H1 (cell line): ENCODE results near the gene DENND2C. TPM values are rescaled to one million over a fixed set of nuclear protein-coding genes. Genes with fewer than 3 reads are reported as not detected.

Experiments
- CTCF ChIA-PET: fragments of 300-600 bp; sonication (Branson Sonifier 250); formaldehyde crosslinking; loops from one replicate; lab custom pipeline; 2021; ENCODE audit not compliant: partially characterized antibody; lab: Charles Lee
- POLR2A ChIA-PET: fragments of 300-600 bp; sonication (Branson Sonifier 250); formaldehyde crosslinking; loops from one replicate; lab custom pipeline; 2021; ENCODE audit warnings: inconsistent platforms; ENCODE audit not compliant: partially characterized antibody; lab: Charles Lee
- DNase-seq, 2 experiments: peaks; one replicate each; pipeline versions ENCODE4 v3.0.0 to v3.0.0-alpha.2; 2010 to 2022; ENCODE audit warnings: low spot score in 2 of 2, low read depth in 1 of 2, mixed read lengths in 1 of 2
- FAIRE-seq: peaks from 2 replicates; lab custom pipeline; 2011; peaks lifted over from hg19 to GRCh38; lab: Jason Lieb, UNC
- H2AFZ ChIP-seq: 2 replicates; pipeline ENCODE4 v1.8.1; 2012; ENCODE audit warnings: low read length, inconsistent platforms
- H2AK5ac ChIP-seq: 2 replicates; pipeline ENCODE4 v1.6.1; 2013; ENCODE audit warnings: low read depth, low read length
- H2BK120ac ChIP-seq: replicated peaks from 2 replicates; pipeline ENCODE3; 2013; ENCODE audit warnings: low read depth, low read length, inconsistent platforms
- H2BK12ac ChIP-seq: 2 replicates; pipeline ENCODE4 v1.6.1; 2013; ENCODE audit warnings: low read depth, low read length
- H2BK15ac ChIP-seq: 2 replicates; pipeline ENCODE4 v1.6.1; 2013; ENCODE audit warnings: low read length
- H2BK20ac ChIP-seq: 2 replicates; pipeline ENCODE4 v1.6.1; 2013; ENCODE audit warnings: low read length
- H2BK5ac ChIP-seq: 2 replicates; pipeline ENCODE4 v1.6.1; 2013; ENCODE audit warnings: low read depth, low read length
- H3K14ac ChIP-seq: 2 replicates; pipeline ENCODE4 v1.6.1; 2013; ENCODE audit warnings: inconsistent platforms; ENCODE audit not compliant: insufficient read length
- H3K18ac ChIP-seq: 2 replicates; pipeline ENCODE4 v1.6.1; 2013; ENCODE audit warnings: low read length; ENCODE audit errors: extremely low read depth
- H3K23ac ChIP-seq: 2 replicates; pipeline ENCODE4 v1.6.1; 2013; ENCODE audit warnings: inconsistent platforms; ENCODE audit not compliant: insufficient read length
- H3K23me2 ChIP-seq: 2 replicates; pipeline ENCODE4 v1.6.1; 2013; ENCODE audit warnings: low read depth, low read length
- H3K27ac ChIP-seq: 2 replicates; pipeline ENCODE4 v1.6.1; 2011; ENCODE audit warnings: low read depth, low read length, inconsistent platforms
- H3K27me3 ChIP-seq, 4 experiments: replicated peaks in 1 of 4; 1 replicate in 1 of 4; 2 replicates in 3 of 4; pipeline versions ENCODE4 v1.6.1 to v1.8.1; 2011 to 2013; ENCODE audit warnings: low read length in 3 of 4, mild to moderate bottlenecking in 3 of 4, inconsistent platforms in 2 of 4, mixed read lengths in 2 of 4, moderate library complexity in 1 of 4; ENCODE audit not compliant: control insufficient read depth in 3 of 4, insufficient read depth in 3 of 4; ENCODE audit errors: extremely low read depth in 1 of 4
- H3K36me3 ChIP-seq, 4 experiments: 2 replicates each; pipeline versions ENCODE4 v1.6.1 to v1.8.1; 2011 to 2013; ENCODE audit warnings: mild to moderate bottlenecking in 4 of 4, low read length in 3 of 4, moderate library complexity in 2 of 4, control low read depth in 1 of 4, inconsistent platforms in 1 of 4; ENCODE audit not compliant: insufficient read depth in 4 of 4, control insufficient read depth in 2 of 4
- H3K4ac ChIP-seq: replicated peaks from 2 replicates; pipeline ENCODE3; 2013; ENCODE audit warnings: low read length, low read depth, mixed read lengths, inconsistent platforms; ENCODE audit not compliant: insufficient read length
- H3K4me1 ChIP-seq, 4 experiments: replicated peaks in 1 of 4; 1 replicate in 1 of 4; 2 replicates in 3 of 4; pipeline versions ENCODE4 v1.6.1 to v1.8.1; 2011 to 2013; ENCODE audit warnings: low read length in 3 of 4, inconsistent platforms in 2 of 4, mixed read lengths in 1 of 4; ENCODE audit not compliant: insufficient read depth in 4 of 4, control insufficient read depth in 3 of 4
- H3K4me2 ChIP-seq, 2 experiments: 2 replicates each; pipeline versions ENCODE4 v1.6.1 to v1.8.1; 2011 to 2013; ENCODE audit warnings: low read depth in 2 of 2, low read length in 2 of 2, control low read depth in 1 of 2, inconsistent platforms in 1 of 2, mild to moderate bottlenecking in 1 of 2; ENCODE audit not compliant: insufficient read depth in 1 of 2
- H3K4me3 ChIP-seq, 4 experiments: fragments of 200-600, 300-600 bp in 1 of 4; sonication (generic), shearing (Covaris generic), sonication (Bioruptor Twin) in 1 of 4; 2 replicates each; pipeline versions ENCODE4 v1.5.1 to v1.8.1; 2011 to 2016; ENCODE audit warnings: low read length in 4 of 4, low read depth in 3 of 4, control low read depth in 2 of 4, inconsistent platforms in 2 of 4, mild to moderate bottlenecking in 2 of 4, mixed read lengths in 1 of 4, moderate library complexity in 1 of 4; ENCODE audit not compliant: insufficient read depth in 2 of 4; ENCODE audit errors: extremely low read depth in 1 of 4
- H3K56ac ChIP-seq: replicated peaks from 2 replicates; pipeline ENCODE3; 2013; ENCODE audit warnings: low read depth, mild to moderate bottlenecking, mixed read lengths, low read length, inconsistent platforms; ENCODE audit not compliant: insufficient read length
- H3K79me1 ChIP-seq: 2 replicates; pipeline ENCODE4 v1.6.1; 2013; ENCODE audit warnings: low read depth, low read length, control low read depth
- H3K79me2 ChIP-seq, 2 experiments: 2 replicates each; pipeline versions ENCODE4 v1.6.1 to v1.8.1; 2012 to 2013; ENCODE audit warnings: low read length in 2 of 2, mild to moderate bottlenecking in 2 of 2, inconsistent platforms in 1 of 2; ENCODE audit not compliant: insufficient read depth in 2 of 2, control insufficient read depth in 1 of 2
- H3K9ac ChIP-seq, 4 experiments: replicated peaks in 1 of 4; 1 replicate in 1 of 4; 2 replicates in 3 of 4; pipeline versions ENCODE4 v1.6.1 to v1.8.1; 2011 to 2013; ENCODE audit warnings: low read depth in 3 of 4, low read length in 3 of 4, control low read depth in 2 of 4, mild to moderate bottlenecking in 2 of 4, moderate library complexity in 2 of 4, inconsistent platforms in 1 of 4; ENCODE audit errors: extremely low read depth in 1 of 4
- H3K9me3 ChIP-seq, 2 experiments: 2 replicates each; pipeline versions ENCODE4 v1.6.1 to v1.8.1; 2012 to 2013; ENCODE audit warnings: mild to moderate bottlenecking in 2 of 2, moderate library complexity in 2 of 2, control low read depth in 1 of 2, inconsistent platforms in 1 of 2, low read depth in 1 of 2, low read length in 1 of 2, mixed read lengths in 1 of 2; ENCODE audit not compliant: insufficient read depth in 2 of 2
- H4K20me1 ChIP-seq, 2 experiments: replicated peaks in 1 of 2; 2 replicates each; pipeline versions ENCODE3 to v1.8.1; 2011 to 2013; ENCODE audit warnings: inconsistent platforms in 2 of 2, low read length in 2 of 2, mild to moderate bottlenecking in 1 of 2; ENCODE audit not compliant: insufficient read depth in 2 of 2, control insufficient read depth in 1 of 2
- H4K5ac ChIP-seq: 2 replicates; pipeline ENCODE4 v1.6.1; 2013; ENCODE audit warnings: low read length, low read depth, mixed read lengths, inconsistent platforms; ENCODE audit not compliant: insufficient read length
- H4K8ac ChIP-seq: 2 replicates; pipeline ENCODE4 v1.8.0; 2013; ENCODE audit warnings: mild to moderate bottlenecking, moderate library complexity, low read length, inconsistent platforms; ENCODE audit not compliant: insufficient read depth; ENCODE audit errors: extremely low read depth
- H4K91ac ChIP-seq: replicated peaks from 2 replicates; pipeline ENCODE3; 2013; ENCODE audit warnings: low read length, mixed read lengths, inconsistent platforms; ENCODE audit not compliant: insufficient read length
- ASH2L ChIP-seq: fragments of 200-600, 300-600 bp; sonication (generic); IDR thresholded peaks from one replicate; pipeline ENCODE4 v1.7.1; 2017; ENCODE audit warnings: low read length
- CHD2 ChIP-seq: IDR thresholded peaks from 2 replicates; pipeline ENCODE4 v1.6.1; 2012; ENCODE audit warnings: low read length, improper control_type of control experiment
- GABPA ChIP-seq: IDR thresholded peaks from 2 replicates; pipeline ENCODE4 v1.6.1; 2011; ENCODE audit warnings: mild to moderate bottlenecking, low read length, moderate library complexity, borderline replicate concordance; ENCODE audit not compliant: insufficient read depth
- JUN ChIP-seq: IDR thresholded peaks from 2 replicates; pipeline ENCODE4 v1.6.1; 2011; ENCODE audit warnings: low read depth, mild to moderate bottlenecking, improper control_type of control experiment, low read length
- KDM5A ChIP-seq: fragments of 200-600 bp; IDR thresholded peaks from 2 replicates; pipeline ENCODE4 v1.7.1; 2012; ENCODE audit warnings: mild to moderate bottlenecking, low read length, inconsistent platforms, mixed read lengths
- NANOG ChIP-seq: IDR thresholded peaks from 2 replicates; pipeline ENCODE4 v1.6.1; 2011; ENCODE audit warnings: low read length, low read depth, mild to moderate bottlenecking, inconsistent platforms; ENCODE audit not compliant: insufficient read depth, poor library complexity, severe bottlenecking
- NRF1 ChIP-seq: IDR thresholded peaks from 2 replicates; pipeline ENCODE4 v1.6.1; 2011; ENCODE audit warnings: mild to moderate bottlenecking, low read depth, low read length, improper control_type of control experiment
- RBBP5 ChIP-seq: IDR thresholded peaks from 2 replicates; pipeline ENCODE4 v1.7.1; 2012; ENCODE audit warnings: low read depth, mild to moderate bottlenecking, inconsistent platforms, low read length, moderate library complexity, borderline replicate concordance
- RFX5 ChIP-seq: IDR thresholded peaks from 2 replicates; pipeline ENCODE4 v1.6.1; 2011; ENCODE audit warnings: low read depth, low read length, improper control_type of control experiment, borderline replicate concordance
- SIN3A ChIP-seq, 2 experiments: IDR thresholded peaks in 1 of 2; conservative IDR thresholded peaks in 1 of 2; 2 replicates each; pipeline ENCODE4 v1.6.1; 2011 to 2012; ENCODE audit warnings: low read length in 2 of 2, improper control_type of control experiment in 1 of 2, low read depth in 1 of 2, mild to moderate bottlenecking in 1 of 2
- SIX5 ChIP-seq: IDR thresholded peaks from 2 replicates; pipeline ENCODE4 v1.6.1; 2011; ENCODE audit warnings: mild to moderate bottlenecking, low read depth, low read length
- SP4 ChIP-seq: IDR thresholded peaks from 2 replicates; pipeline ENCODE4 v1.6.1; 2012; ENCODE audit warnings: low read length, inconsistent platforms
- TCF12 ChIP-seq: IDR thresholded peaks from 2 replicates; pipeline ENCODE4 v1.6.1; 2011; ENCODE audit warnings: low read depth, mild to moderate bottlenecking, low read length
- USF2 ChIP-seq: IDR thresholded peaks from 2 replicates; pipeline ENCODE4 v1.6.1; 2011; ENCODE audit warnings: low read length, improper control_type of control experiment
- WGBS, 2 experiments: shearing (Covaris generic) in 1 of 2; methylation state at CpG; one replicate each; pipeline versions ENCODE4 v1.1.6 to v1.1.7; 2013 to 2015; ENCODE audit warnings: low lambda C conversion rate in 2 of 2, mixed read lengths in 2 of 2, inconsistent platforms in 1 of 2, low coverage in 1 of 2, missing lambda C conversion rate in 1 of 2; ENCODE audit not compliant: insufficient replicate concordance in 2 of 2, insufficient coverage in 1 of 2, insufficient read length in 1 of 2; ENCODE audit errors: extremely low coverage in 1 of 2, missing lambda C conversion rate in 1 of 2; 5-methylcytosine and 5-hydroxymethylcytosine counted together
- polyA plus RNA-seq, 7 experiments: library from polyadenylated mRNA; depleted of rRNA in 3 of 7; stranded (reverse) in 5 of 7; unstranded in 2 of 7; fragments of >200 nt in 5 of 7; fragments of 200-250 nt in 2 of 7; gene quantifications; 1 replicate in 5 of 7; 2 replicates in 1 of 7; 4 replicates in 1 of 7; pipeline versions ENCODE4 v1.2.1 to v1.2.3, GENCODE V29; 2011 to 2013; ENCODE audit warnings: missing spikeins in 2 of 7, mixed read lengths in 2 of 7
- total RNA-seq: library from RNA; stranded (reverse); fragmentation: NEBNext Ultra II Directional; extraction: Animal tissue kit (Norgen Biotek cat#: 25700); gene quantifications from 2 replicates; pipeline ENCODE4 v1.2.1, GENCODE V29; 2021

The DENND2C gene
- total and polyA plus RNA-seq, 2 of the 8 experiments (the other 6 are each of a cell fraction or from before 2014, with no cell fraction given), result 1.8 to 5.5 TPM

GRCh38 chr1:114651893-114652292 lies 18.0 kb downstream of the DENND2C start:
- Histone ChIP-seq H2BK120ac (no peak overlapping the region), H3K4ac (no peak overlapping the region), H3K36me3 (no peaks in the 10 kb centered on the region), H2AFZ (no peak overlapping the region), H3K56ac (no peak overlapping the region), H3K23me2 (no peaks in the 10 kb centered on the region), H3K18ac (no peak overlapping the region), H3K9ac (no peak overlapping the region; a peak in 1 of 7 replicates), H4K20me1 (no peaks in the 10 kb centered on the region), H3K14ac (no peak overlapping the region), H3K79me1 (no peaks in the 10 kb centered on the region), H3K4me2 (no peak overlapping the region), H4K8ac (no peak overlapping the region), H4K91ac (no peak overlapping the region), H3K4me1 (no peaks in the 10 kb centered on the region), H3K4me3 (no peak overlapping the region), H4K5ac (no peak overlapping the region), H3K23ac (no peak overlapping the region), H2BK20ac (no peak overlapping the region), H3K9me3 (no peaks in the 10 kb centered on the region), H2AK5ac (no peak overlapping the region), H3K79me2 (no peaks in the 10 kb centered on the region), H2BK12ac (no peak overlapping the region)
- ChIA-PET POLR2A (interaction anchor here (0.6 kb wide), 1 partner anchor 129 kb away, joined by 3 read pairs; the partner anchor contains the start of gene SIKE1), CTCF (no interaction called here)
- WGBS, 2 experiments, result 87% methylated on average over 2 of the region's 2 CpGs; no CpG with 5 or more reads in 1 of the 2 experiments
- FAIRE-seq, result no peak
- DNase-seq, result no peak
- TF ChIP-seq GABPA (no peak), SIX5 (no peak), NRF1 (no peak), KDM5A (no peak), USF2 (no peak), SIN3A (conservative IDR thresholded peaks at IDR 0.05 in 1 of 2, IDR thresholded peaks at IDR 0.05 in 1 of 2; ENCODE audit: low read depth in 1 of 2, low read length in 2 of 2) (no peak), RBBP5 (no peak), RFX5 (no peak), CHD2 (no peak), SP4 (no peak), NANOG (no peak), TCF12 (no peak), ASH2L (no peak), JUN (no peak)
- TF ChIP-seq, all 59 proteins: peak for 0
- H2BK5ac ChIP-seq, result no peak overlapping the region
- H3K27ac ChIP-seq, result no peak overlapping the region
- no peaks in the 10 kb centered on the region for H3K27me3 ChIP-seq
- H2BK15ac ChIP-seq, result no peak overlapping the region
